Thyroid gland (tissue), 4 donors: ENCODE data around the gene ALPI. TPM values are rescaled to one million over a fixed set of nuclear protein-coding genes. Genes with fewer than 3 reads are reported as not detected.

Experiments
- DNase-seq, 2 donors: peaks; one replicate each; pipeline ENCODE4 v3.0.0-alpha.2; 2019
- H3K27ac ChIP-seq, 3 donors: fragments of 200-600 bp; sonication (generic); 1 replicate in 2 of 3; 2 replicates in 1 of 3; pipeline ENCODE4 v1.5.1; 2016 to 2019; ENCODE audit warnings: mild to moderate bottlenecking in 1 of 3, moderate library complexity in 1 of 3
- H3K27me3 ChIP-seq: fragments of 200-600 bp; sonication (generic); one replicate; pipeline ENCODE4 v1.5.1; 2019
- H3K36me3 ChIP-seq, 2 donors: fragments of 200-600 bp; sonication (generic); one replicate each; pipeline ENCODE4 v1.5.1; 2016 to 2019
- H3K4me1 ChIP-seq, 2 donors: fragments of 200-600 bp; sonication (generic); one replicate each; pipeline ENCODE4 v1.5.1; 2017 to 2019
- H3K4me3 ChIP-seq, 3 donors: fragments of 200-600 bp; sonication (generic); replicated peaks in 1 of 3; 1 replicate in 2 of 3; 2 replicates in 1 of 3; pipeline ENCODE4 v1.5.1; 2016; ENCODE audit warnings: mild to moderate bottlenecking in 1 of 3
- H3K9me3 ChIP-seq: fragments of 200-600 bp; sonication (generic); one replicate; pipeline ENCODE4 v1.5.1; 2017
- POLR2A ChIP-seq, 2 donors: fragments of 450-650 bp; IDR thresholded peaks; one replicate each; pipeline ENCODE4 v1.6.1; 2017; ENCODE audit warnings: antibody characterized with exemption in 2 of 2, mild to moderate bottlenecking in 2 of 2, moderate library complexity in 1 of 2
- WGBS, 2 donors: methylation state at CpG; one replicate each; pipeline ENCODE4 v1.1.5; 2017; 5-methylcytosine and 5-hydroxymethylcytosine counted together
- intact Hi-C: fragments of 100-400 bp; cut with DNase I; formaldehyde crosslinking; loops from one replicate; pipeline ENCODE4 v1.15.1; 2023
- total RNA-seq, 4 donors: library from RNA; depleted of rRNA; stranded (reverse); fragments of >200 nt; gene quantifications; one replicate each; pipeline ENCODE4 v1.2.3, GENCODE V29; 2016
- TF ChIP-seq, protein P1 (sequence below), 6 experiments: fragments of 200-600 bp in 3 of 6; fragments of 450-650 bp in 3 of 6; sonication (generic) in 3 of 6; IDR thresholded peaks; one replicate each; pipeline ENCODE4 v1.5.1; 2016 to 2019; ENCODE audit warnings: antibody characterized with exemption in 6 of 6, mild to moderate bottlenecking in 2 of 6, inconsistent platforms in 1 of 6, moderate library complexity in 1 of 6

ALPI gene
- total RNA-seq, 4 donors from 2014 or later, result not detected

DNA sequence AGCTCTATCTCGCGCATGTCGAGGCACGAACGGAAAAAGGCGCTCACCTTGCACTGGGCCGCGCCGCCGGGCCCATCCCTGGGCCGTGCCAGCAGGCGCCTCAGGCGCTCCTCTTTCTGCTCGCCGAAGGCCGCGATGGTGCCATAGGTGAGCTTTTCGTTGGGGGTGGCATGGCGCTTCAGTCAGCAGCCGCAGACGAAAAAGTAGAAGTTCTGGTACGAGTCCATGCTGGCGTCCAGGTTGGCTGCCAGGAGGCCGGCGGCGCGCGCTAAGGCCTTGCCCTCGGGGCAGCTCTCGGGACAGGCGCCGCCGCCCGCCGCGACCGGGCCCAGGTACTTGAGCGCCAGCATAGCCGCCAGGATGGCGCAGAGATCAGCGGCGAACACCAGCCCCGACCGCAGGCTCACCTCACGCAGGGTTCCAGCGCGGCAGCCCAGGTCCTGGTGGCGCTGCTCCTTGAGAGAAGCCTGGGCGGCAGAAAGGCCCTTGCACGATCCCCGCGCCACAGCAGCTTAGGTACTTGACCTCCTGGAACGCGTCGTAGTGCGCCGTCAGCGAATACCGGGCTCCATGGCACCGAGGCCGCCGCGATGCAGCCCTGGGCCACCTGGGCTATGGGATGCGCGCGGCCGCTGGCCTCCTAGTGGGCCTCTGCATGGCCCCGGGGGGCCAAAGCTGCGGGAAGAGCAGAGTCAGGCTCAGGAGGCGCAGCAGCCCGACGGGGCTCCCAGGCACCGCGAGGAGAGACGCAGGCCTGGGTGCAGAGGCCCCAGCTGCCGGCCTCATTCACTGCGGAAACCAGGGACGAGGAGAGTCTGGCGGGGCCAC lies 36.5 kb upstream of the ALPI start:
- TF ChIP-seq, protein P1, sequence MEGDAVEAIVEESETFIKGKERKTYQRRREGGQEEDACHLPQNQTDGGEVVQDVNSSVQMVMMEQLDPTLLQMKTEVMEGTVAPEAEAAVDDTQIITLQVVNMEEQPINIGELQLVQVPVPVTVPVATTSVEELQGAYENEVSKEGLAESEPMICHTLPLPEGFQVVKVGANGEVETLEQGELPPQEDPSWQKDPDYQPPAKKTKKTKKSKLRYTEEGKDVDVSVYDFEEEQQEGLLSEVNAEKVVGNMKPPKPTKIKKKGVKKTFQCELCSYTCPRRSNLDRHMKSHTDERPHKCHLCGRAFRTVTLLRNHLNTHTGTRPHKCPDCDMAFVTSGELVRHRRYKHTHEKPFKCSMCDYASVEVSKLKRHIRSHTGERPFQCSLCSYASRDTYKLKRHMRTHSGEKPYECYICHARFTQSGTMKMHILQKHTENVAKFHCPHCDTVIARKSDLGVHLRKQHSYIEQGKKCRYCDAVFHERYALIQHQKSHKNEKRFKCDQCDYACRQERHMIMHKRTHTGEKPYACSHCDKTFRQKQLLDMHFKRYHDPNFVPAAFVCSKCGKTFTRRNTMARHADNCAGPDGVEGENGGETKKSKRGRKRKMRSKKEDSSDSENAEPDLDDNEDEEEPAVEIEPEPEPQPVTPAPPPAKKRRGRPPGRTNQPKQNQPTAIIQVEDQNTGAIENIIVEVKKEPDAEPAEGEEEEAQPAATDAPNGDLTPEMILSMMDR (IDR thresholded peaks at IDR 0.05), result no peak
- TF ChIP-seq POLR2A (IDR thresholded peaks at IDR 0.05), result no peak
- 0 to 9% methylated on average over 3 to 17 of the region's 79 CpGs for WGBS, 2 donors
- Histone ChIP-seq H3K4me3 (peak overlapping the region in 1 of 3 donors; percentile 17), H3K9me3 (no peaks in the 10 kb centered on the region), H3K27ac (no peak overlapping the region), H3K4me1 (peaks cover 12 to 26% of the 10 kb centered on the region in 2 donors), H3K36me3 (no peaks in the 10 kb centered on the region), H3K27me3 (peaks cover 8% of the 10 kb centered on the region)
- peak; percentile 20 to 23 for DNase-seq
- intact Hi-C loops, result no loop called here

DNA sequence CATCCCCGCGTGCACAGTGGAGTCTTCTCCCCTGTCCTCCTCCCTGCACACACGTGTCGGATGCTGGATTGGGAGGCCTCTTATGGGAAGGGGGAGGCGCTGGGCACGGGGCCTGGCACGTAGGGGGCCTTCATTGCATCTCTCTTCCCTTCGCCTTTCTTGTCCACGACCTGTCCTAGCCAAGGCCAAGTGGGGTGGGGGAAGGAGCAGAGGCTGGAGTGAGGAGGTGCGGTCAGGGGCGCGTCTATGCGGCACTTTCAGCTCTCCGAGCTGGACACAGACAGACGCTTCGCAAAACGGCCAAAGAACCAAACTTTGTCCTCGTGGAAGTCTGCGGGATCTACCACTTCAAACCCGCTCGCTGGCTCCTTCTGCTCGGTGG lies 35.9 kb upstream of the ALPI start:
- no peak for DNase-seq
- 17 to 19% methylated on average over 17 to 20 of the region's 22 CpGs for WGBS, 2 donors
- Histone ChIP-seq H3K27ac (no peak overlapping the region), H3K4me1 (peaks cover 12 to 26% of the 10 kb centered on the region in 2 donors), H3K4me3 (no peak overlapping the region), H3K27me3 (peaks cover 8% of the 10 kb centered on the region), H3K36me3 (no peaks in the 10 kb centered on the region), H3K9me3 (no peaks in the 10 kb centered on the region)
- intact Hi-C loops, result no loop called here
- TF ChIP-seq POLR2A (IDR thresholded peaks at IDR 0.05), result no peak
- TF ChIP-seq, protein P1 (IDR thresholded peaks at IDR 0.05), result no peak

DNA sequence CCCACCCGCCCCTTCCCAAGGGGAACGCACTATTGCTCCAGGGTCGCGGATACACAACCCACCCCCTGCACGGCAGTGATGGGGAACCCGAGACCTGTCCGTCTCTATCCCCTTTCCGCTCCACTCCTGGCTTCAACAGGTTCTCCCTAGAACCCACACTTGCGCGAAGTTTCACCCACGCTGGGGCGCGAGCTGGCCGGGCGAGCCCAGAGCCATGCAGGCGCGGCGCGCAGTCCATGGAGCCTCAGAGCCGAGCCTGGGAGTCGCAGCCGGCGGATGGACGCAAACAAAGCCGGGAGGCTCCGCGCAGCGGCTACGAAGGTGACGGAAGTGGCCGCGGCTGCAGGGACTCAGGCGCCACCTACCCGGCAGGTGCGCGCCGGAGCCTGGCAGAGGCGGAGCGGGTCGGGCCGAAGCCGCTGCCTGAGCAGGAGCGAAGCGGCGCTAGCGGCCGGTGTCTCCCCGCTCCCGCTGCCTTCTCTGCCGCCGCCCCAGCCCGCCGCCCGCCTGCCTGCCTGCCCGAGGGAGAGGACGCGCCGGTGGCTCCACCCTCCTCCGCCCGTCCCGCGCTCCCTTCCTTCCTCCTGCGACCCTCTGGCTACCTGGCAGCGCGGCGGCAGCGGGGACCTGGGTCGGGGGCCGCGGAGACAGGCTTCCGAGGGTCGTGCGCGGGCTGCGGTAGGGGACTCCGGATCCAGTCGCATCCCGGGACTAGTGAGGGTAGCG lies 35.3 kb upstream of the ALPI start:
- TF ChIP-seq, protein P1 (IDR thresholded peaks at IDR 0.05), result no peak
- TF ChIP-seq POLR2A (IDR thresholded peaks at IDR 0.05), result no peak
- no peaks in the 10 kb centered on the region for H3K9me3 ChIP-seq
- H3K4me1 ChIP-seq, result peaks cover 12 to 26% of the 10 kb centered on the region in 2 donors
- intact Hi-C loops, result no loop called here
- DNase-seq, result peak; percentile 67 to 72
- H3K27ac ChIP-seq, result no peak overlapping the region
- no peaks in the 10 kb centered on the region for H3K36me3 ChIP-seq
- WGBS, 2 donors, result 1 to 7% methylated on average over 8 to 25 of the region's 79 CpGs
- peaks cover 8% of the 10 kb centered on the region for H3K27me3 ChIP-seq
- H3K4me3 ChIP-seq, result peak overlapping the region in 2 of 3 donors; percentile 16 to 21

DNA sequence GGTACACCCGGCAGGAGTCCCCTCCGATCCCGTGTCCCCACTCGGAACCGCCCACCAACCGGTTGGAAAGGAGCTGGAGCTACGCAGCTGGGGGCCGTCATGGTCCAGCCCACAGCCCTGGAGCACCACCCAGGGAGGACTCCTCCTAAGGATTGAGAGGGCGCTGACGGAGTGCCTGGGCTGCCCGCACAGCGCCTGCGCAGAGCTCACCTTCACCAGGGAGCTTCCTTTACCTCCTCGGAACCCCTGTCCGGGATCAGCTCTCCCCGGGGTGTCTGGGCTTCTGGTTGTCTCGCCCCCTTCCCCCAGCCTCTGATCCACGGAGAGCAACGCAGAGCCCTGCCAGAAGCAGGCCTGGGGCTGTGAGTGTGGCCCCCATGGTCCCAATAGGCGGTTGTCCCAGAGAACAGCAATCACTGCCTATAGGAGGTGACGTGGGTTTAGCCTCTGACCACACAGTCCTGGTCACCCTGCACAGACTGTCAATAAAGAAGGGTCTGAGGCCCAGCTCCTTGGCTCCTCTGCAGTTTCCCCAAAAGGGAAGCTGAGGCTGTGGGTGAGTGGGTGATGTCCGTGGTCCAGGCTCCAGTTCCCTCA lies 34.7 kb upstream of the ALPI start:
- Histone ChIP-seq H3K4me3 (peak overlapping the region in 2 of 3 donors; percentile 16 to 21), H3K36me3 (no peaks in the 10 kb centered on the region), H3K27me3 (peaks cover 8% of the 10 kb centered on the region), H3K9me3 (no peaks in the 10 kb centered on the region), H3K27ac (no peak overlapping the region), H3K4me1 (peaks cover 12 to 26% of the 10 kb centered on the region in 2 donors)
- intact Hi-C loops, result no loop called here
- WGBS, 2 donors, result 21 to 100% methylated on average over 2 to 19 of the region's 22 CpGs
- TF ChIP-seq, protein P1 (IDR thresholded peaks at IDR 0.05), result no peak
- no peak for TF ChIP-seq POLR2A (IDR thresholded peaks at IDR 0.05)
- peak; percentile 68 to 77 for DNase-seq
